ENCODE results near the gene TGFBR3. TPM values are rescaled to one million over a fixed set of nuclear protein-coding genes. Genes with fewer than 3 reads are reported as not detected.

Gene TGFBR3
- total RNA-seq, 1 experiment from 2014 or later, result 4.2 TPM

DNA sequence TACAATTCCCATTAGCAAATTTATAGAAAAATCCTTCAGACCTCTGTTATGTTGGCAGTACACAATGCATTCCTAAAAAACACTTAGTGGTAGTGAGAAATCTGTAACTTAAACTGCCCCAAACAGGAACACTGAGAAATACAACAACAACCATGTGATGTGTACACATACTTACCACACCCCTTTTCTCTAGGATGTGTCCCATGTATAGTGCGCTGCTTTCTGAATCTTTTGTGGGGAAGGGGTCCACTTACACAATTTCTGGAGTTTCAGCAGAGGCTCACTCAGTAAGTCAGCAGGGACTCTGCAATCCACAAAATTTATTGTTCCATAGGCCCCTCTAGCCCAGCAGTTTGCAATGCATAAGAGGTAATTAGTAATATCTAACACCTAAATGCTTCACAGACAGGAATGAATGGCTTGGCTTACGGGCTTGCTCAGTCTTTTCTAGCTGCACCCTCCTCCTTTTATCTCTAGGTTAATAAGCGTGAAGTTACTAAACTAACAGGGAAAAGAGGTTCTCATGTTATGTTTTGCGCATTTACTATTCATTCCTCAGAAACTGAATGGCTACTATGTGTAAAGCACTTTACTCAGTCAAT, 115.2 kb downstream of the TGFBR3 start:
- Mint-ChIP-seq H3K4me1 (peaks cover 30% of the 10 kb centered on the region), H3K4me3 (no peak overlapping the region), H3K27ac (no peak overlapping the region), H3K9me3 (no peaks in the 10 kb centered on the region), H3K36me3 (no peaks in the 10 kb centered on the region), H3K27me3 (ENCODE audit: low read depth) (no peaks in the 10 kb centered on the region)
- ChIA-PET CTCF (no interaction called here), POLR2A (no interaction called here)
- ATAC-seq, result no peak
- no peak for TF ChIP-seq ELF4 (CRISPR knock-in tag; IDR thresholded peaks at IDR 0.05; ENCODE audit: low read depth)
- TF ChIP-seq E2F5 (CRISPR knock-in tag; IDR thresholded peaks at IDR 0.05), result no peak
- no peak for TF ChIP-seq ZNF396 (CRISPR knock-in tag; IDR thresholded peaks at IDR 0.05; ENCODE audit: borderline replicate concordance)
- no peak for TF ChIP-seq ESRRA (CRISPR knock-in tag; IDR thresholded peaks at IDR 0.05; ENCODE audit: borderline replicate concordance)
- TF ChIP-seq, protein P1, sequence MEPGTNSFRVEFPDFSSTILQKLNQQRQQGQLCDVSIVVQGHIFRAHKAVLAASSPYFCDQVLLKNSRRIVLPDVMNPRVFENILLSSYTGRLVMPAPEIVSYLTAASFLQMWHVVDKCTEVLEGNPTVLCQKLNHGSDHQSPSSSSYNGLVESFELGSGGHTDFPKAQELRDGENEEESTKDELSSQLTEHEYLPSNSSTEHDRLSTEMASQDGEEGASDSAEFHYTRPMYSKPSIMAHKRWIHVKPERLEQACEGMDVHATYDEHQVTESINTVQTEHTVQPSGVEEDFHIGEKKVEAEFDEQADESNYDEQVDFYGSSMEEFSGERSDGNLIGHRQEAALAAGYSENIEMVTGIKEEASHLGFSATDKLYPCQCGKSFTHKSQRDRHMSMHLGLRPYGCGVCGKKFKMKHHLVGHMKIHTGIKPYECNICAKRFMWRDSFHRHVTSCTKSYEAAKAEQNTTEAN (CRISPR knock-in tag; IDR thresholded peaks at IDR 0.05), result no peak
- TF ChIP-seq IRF1 (CRISPR knock-in tag; IDR thresholded peaks at IDR 0.05), result no peak
- TF ChIP-seq ETV6 (CRISPR knock-in tag; IDR thresholded peaks at IDR 0.05), result no peak
- no peak for TF ChIP-seq NR3C1 (CRISPR knock-in tag; conservative IDR thresholded peaks at IDR 0.05; ENCODE audit: low read depth)
- TF ChIP-seq E2F4 (CRISPR knock-in tag; IDR thresholded peaks at IDR 0.05; ENCODE audit: borderline replicate concordance, low read depth), result no peak
- TF ChIP-seq ZNF232 (CRISPR knock-in tag; IDR thresholded peaks at IDR 0.05), result no peak
- no peak for DNase-seq (ENCODE audit: low spot score)

GRCh38 chr1:91769742-91770141, 116.2 kb downstream of the TGFBR3 start:
- Mint-ChIP-seq H3K27ac (0 out of 2 replicates have a peak overlapping the region, but pooled peaks have one; percentile 23), H3K4me3 (no peak overlapping the region), H3K9me3 (no peaks in the 10 kb centered on the region), H3K4me1 (peaks cover 25% of the 10 kb centered on the region), H3K27me3 (ENCODE audit: low read depth) (no peaks in the 10 kb centered on the region), H3K36me3 (no peaks in the 10 kb centered on the region)
- ATAC-seq (peak; percentile 38), DNase-seq (ENCODE audit: low spot score) (no peak)
- CTCF ChIA-PET, result no interaction called here
- no peak for TF ChIP-seq ZNF396 (CRISPR knock-in tag; IDR thresholded peaks at IDR 0.05; ENCODE audit: borderline replicate concordance)
- TF ChIP-seq SMAD3 (CRISPR knock-in tag; IDR thresholded peaks at IDR 0.05; ENCODE audit: borderline replicate concordance), result no peak
- TF ChIP-seq ESRRA (CRISPR knock-in tag; IDR thresholded peaks at IDR 0.05; ENCODE audit: borderline replicate concordance), result no peak
- no peak for TF ChIP-seq GABPB1 (CRISPR knock-in tag; IDR thresholded peaks at IDR 0.05)
- POLR2A ChIA-PET, result no interaction called here

DNA sequence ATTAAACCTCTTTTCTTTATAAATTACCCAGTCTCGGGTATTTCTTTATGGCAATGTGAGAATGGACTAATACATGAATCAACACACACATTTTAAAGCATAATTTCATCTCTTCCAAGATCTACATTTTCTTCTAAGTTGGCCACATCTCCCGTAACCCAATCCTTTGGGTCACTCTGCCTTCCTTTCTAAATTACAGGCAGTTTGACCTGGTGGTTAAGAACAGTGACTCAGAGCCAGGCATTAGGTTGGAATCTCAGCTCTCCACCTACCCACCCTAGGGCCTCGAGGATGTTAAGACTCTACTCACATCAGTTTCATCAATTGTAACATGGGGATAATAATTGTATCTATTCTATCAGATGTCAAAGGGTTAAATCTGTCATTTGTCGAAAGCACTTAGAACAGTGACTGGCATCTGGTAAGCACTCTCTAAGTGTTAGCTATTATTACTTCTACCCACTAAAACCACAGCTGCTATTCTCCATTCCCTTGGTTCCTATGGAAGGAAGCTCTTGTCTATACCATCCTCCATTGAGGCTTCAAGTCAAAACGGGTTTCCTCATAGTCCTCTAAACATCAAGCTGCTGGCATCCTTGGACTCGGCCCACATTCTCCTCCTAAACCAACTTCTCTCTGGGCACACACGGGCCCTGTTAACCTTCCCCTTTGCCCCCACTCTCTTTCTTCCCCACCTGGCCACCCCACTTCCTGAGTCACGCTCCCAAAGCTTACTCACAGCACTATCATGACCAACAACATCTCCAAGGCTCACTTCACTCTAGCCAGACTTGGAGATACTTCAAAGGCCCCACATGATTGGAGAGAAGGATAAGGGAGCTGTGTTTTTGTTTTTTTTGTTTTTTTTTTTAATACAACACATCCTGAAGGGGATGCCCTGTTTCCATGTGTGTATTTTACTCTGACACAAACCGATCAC, 116.9 kb downstream of the TGFBR3 start:
- H3K9me3 Mint-ChIP-seq, result no peaks in the 10 kb centered on the region
- ChIA-PET CTCF (no interaction called here), POLR2A (no interaction called here)
- DNase-seq (ENCODE audit: low spot score), result no peak
- H3K27me3 Mint-ChIP-seq (ENCODE audit: low read depth), result no peaks in the 10 kb centered on the region
- no peak overlapping the region for H3K4me3 Mint-ChIP-seq
- H3K4me1 Mint-ChIP-seq, result peaks cover 31% of the 10 kb centered on the region
- ATAC-seq, result no peak
- H3K36me3 Mint-ChIP-seq, result no peaks in the 10 kb centered on the region
- H3K27ac Mint-ChIP-seq, result no peak overlapping the region
- TF ChIP-seq, protein P2, sequence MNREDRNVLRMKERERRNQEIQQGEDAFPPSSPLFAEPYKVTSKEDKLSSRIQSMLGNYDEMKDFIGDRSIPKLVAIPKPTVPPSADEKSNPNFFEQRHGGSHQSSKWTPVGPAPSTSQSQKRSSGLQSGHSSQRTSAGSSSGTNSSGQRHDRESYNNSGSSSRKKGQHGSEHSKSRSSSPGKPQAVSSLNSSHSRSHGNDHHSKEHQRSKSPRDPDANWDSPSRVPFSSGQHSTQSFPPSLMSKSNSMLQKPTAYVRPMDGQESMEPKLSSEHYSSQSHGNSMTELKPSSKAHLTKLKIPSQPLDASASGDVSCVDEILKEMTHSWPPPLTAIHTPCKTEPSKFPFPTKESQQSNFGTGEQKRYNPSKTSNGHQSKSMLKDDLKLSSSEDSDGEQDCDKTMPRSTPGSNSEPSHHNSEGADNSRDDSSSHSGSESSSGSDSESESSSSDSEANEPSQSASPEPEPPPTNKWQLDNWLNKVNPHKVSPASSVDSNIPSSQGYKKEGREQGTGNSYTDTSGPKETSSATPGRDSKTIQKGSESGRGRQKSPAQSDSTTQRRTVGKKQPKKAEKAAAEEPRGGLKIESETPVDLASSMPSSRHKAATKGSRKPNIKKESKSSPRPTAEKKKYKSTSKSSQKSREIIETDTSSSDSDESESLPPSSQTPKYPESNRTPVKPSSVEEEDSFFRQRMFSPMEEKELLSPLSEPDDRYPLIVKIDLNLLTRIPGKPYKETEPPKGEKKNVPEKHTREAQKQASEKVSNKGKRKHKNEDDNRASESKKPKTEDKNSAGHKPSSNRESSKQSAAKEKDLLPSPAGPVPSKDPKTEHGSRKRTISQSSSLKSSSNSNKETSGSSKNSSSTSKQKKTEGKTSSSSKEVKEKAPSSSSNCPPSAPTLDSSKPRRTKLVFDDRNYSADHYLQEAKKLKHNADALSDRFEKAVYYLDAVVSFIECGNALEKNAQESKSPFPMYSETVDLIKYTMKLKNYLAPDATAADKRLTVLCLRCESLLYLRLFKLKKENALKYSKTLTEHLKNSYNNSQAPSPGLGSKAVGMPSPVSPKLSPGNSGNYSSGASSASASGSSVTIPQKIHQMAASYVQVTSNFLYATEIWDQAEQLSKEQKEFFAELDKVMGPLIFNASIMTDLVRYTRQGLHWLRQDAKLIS (CRISPR knock-in tag; IDR thresholded peaks at IDR 0.05; ENCODE audit: borderline replicate concordance), result no peak
- no peak for TF ChIP-seq OVOL2 (CRISPR knock-in tag; IDR thresholded peaks at IDR 0.05; ENCODE audit: borderline replicate concordance)
- TF ChIP-seq AR (CRISPR knock-in tag; IDR thresholded peaks at IDR 0.05), result no peak
- TF ChIP-seq ETV6 (CRISPR knock-in tag; IDR thresholded peaks at IDR 0.05), result no peak
- no peak for TF ChIP-seq ZNF138 (CRISPR knock-in tag; conservative IDR thresholded peaks at IDR 0.05)
- TF ChIP-seq SOX15 (CRISPR knock-in tag; IDR thresholded peaks at IDR 0.05), result no peak
